ENCODE results near the gene AMOTL1.

Gene AMOTL1

DNA sequence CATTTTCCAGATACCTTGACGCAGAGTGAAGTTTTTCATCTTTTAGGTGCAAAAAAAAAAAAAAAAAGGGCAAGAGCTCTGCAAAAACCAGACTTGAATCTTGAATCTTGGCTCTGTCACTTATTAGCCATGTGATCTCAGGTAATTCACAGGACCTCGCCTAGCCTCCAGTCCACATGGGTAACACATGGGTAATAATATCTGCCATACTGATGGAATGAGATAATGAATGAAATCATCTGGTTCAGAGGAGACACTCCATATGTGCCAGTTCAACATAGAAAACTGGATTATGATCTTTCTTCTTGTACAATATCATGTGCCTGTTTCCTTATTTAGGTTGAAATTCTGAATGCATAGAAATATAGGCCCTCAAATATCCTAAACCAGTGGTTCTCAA, 8.6 kb upstream of the AMOTL1 start:
- TF ChIP-seq, protein P1, sequence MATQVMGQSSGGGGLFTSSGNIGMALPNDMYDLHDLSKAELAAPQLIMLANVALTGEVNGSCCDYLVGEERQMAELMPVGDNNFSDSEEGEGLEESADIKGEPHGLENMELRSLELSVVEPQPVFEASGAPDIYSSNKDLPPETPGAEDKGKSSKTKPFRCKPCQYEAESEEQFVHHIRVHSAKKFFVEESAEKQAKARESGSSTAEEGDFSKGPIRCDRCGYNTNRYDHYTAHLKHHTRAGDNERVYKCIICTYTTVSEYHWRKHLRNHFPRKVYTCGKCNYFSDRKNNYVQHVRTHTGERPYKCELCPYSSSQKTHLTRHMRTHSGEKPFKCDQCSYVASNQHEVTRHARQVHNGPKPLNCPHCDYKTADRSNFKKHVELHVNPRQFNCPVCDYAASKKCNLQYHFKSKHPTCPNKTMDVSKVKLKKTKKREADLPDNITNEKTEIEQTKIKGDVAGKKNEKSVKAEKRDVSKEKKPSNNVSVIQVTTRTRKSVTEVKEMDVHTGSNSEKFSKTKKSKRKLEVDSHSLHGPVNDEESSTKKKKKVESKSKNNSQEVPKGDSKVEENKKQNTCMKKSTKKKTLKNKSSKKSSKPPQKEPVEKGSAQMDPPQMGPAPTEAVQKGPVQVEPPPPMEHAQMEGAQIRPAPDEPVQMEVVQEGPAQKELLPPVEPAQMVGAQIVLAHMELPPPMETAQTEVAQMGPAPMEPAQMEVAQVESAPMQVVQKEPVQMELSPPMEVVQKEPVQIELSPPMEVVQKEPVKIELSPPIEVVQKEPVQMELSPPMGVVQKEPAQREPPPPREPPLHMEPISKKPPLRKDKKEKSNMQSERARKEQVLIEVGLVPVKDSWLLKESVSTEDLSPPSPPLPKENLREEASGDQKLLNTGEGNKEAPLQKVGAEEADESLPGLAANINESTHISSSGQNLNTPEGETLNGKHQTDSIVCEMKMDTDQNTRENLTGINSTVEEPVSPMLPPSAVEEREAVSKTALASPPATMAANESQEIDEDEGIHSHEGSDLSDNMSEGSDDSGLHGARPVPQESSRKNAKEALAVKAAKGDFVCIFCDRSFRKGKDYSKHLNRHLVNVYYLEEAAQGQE (IDR thresholded peaks at IDR 0.05; ENCODE audit: low read depth): no peak
- TF ChIP-seq CEBPB (IDR thresholded peaks at IDR 0.05) (no peak), TEAD4 (IDR thresholded peaks at IDR 0.05) (no peak), YY1 (IDR thresholded peaks at IDR 0.05; ENCODE audit: low read depth) (no peak), FOXM1 (IDR thresholded peaks at IDR 0.05; ENCODE audit: borderline replicate concordance, low read depth) (no peak), TAF1 (IDR thresholded peaks at IDR 0.05; ENCODE audit: low read depth) (no peak), RAD21 (IDR thresholded peaks at IDR 0.05; ENCODE audit: low read depth) (no peak), NFIC (IDR thresholded peaks at IDR 0.05) (no peak), ZBTB7A (IDR thresholded peaks at IDR 0.05; ENCODE audit: low read depth) (no peak), EP300 (IDR thresholded peaks at IDR 0.05; ENCODE audit: borderline replicate concordance) (no peak), TCF12 (IDR thresholded peaks at IDR 0.05; ENCODE audit: low read depth) (no peak), EGR1 (IDR thresholded peaks at IDR 0.05) (no peak)

DNA sequence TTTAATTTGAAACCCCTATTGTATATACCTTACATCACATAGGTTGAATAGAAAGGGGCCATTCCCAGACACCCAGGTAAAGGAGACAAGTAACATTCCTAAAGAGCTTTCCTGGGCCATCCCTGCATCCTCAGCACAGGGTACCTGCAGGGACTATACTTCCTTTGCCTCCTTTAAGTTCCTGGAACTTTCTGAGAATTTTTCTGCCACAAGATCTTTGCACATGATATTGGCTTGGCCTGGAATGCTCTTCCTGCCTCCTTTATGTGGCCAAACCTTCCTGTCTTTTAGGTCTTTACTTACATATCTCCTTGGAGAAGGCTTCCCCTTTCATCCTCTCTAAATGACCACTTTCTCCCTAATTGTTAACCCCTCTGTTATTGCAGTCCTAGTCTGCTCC, 7.9 kb upstream of the AMOTL1 start:
- TF ChIP-seq EP300 (IDR thresholded peaks at IDR 0.05; ENCODE audit: borderline replicate concordance): no peak
- TF ChIP-seq TAF1 (IDR thresholded peaks at IDR 0.05; ENCODE audit: low read depth): no peak
- no peak for TF ChIP-seq FOXM1 (IDR thresholded peaks at IDR 0.05; ENCODE audit: borderline replicate concordance, low read depth)
- no peak for TF ChIP-seq EGR1 (IDR thresholded peaks at IDR 0.05)
- TF ChIP-seq YY1 (IDR thresholded peaks at IDR 0.05; ENCODE audit: low read depth): no peak
- no peak for TF ChIP-seq TEAD4 (IDR thresholded peaks at IDR 0.05)
- TF ChIP-seq, protein P1 (IDR thresholded peaks at IDR 0.05; ENCODE audit: low read depth): no peak
- TF ChIP-seq, protein P2, sequence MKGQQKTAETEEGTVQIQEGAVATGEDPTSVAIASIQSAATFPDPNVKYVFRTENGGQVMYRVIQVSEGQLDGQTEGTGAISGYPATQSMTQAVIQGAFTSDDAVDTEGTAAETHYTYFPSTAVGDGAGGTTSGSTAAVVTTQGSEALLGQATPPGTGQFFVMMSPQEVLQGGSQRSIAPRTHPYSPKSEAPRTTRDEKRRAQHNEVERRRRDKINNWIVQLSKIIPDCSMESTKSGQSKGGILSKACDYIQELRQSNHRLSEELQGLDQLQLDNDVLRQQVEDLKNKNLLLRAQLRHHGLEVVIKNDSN (IDR thresholded peaks at IDR 0.05): no peak

DNA sequence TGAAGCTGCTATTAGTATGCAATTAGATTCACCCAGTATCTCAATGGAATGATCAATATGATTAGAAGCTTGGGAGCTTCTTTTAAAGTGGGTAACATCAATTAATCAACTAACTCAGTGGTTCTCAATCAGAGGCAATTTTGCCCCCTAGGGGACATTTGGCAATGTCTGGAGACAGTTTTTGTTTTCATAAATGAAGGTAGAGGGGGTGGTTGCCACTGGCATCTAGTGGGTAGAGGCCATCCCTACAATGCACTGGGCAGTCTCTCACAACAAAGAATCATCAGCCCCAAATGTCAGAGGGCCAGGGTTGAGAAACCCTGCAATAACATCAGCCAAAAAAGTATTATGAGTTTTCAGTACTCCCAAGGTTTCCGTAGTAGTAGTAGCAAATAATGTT, 5.9 kb upstream of the AMOTL1 start:
- TF ChIP-seq, protein P3, sequence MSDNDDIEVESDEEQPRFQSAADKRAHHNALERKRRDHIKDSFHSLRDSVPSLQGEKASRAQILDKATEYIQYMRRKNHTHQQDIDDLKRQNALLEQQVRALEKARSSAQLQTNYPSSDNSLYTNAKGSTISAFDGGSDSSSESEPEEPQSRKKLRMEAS (IDR thresholded peaks at IDR 0.05): no peak
- TF ChIP-seq RAD21 (IDR thresholded peaks at IDR 0.05; ENCODE audit: low read depth): peak; percentile 52

DNA sequence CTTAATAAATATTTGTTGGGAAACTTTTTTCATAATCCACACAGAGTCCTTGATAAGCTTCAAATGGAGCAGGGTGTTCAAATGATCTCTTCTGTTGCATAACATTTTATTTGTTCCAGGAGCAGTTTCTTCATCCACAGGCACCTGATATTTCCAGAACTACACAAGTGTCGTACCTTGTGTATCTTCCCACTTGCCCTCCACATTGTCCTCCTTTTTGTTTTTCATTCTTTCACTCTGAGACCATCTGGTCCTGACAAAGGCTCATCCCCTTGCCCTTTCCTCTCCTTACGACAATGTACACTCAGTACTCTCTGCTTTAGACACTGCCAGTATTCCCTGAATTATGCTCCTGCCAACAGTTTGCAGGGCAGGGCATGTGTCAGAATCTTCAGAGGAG, 5.2 kb upstream of the AMOTL1 start:
- TF ChIP-seq TEAD4 (IDR thresholded peaks at IDR 0.05) (no peak), RAD21 (IDR thresholded peaks at IDR 0.05; ENCODE audit: low read depth) (no peak), FOXM1 (IDR thresholded peaks at IDR 0.05; ENCODE audit: borderline replicate concordance, low read depth) (no peak), CEBPB (IDR thresholded peaks at IDR 0.05) (no peak), EP300 (IDR thresholded peaks at IDR 0.05; ENCODE audit: borderline replicate concordance) (no peak), ZBTB7A (IDR thresholded peaks at IDR 0.05; ENCODE audit: low read depth) (no peak), TAF1 (IDR thresholded peaks at IDR 0.05; ENCODE audit: low read depth) (no peak), EGR1 (IDR thresholded peaks at IDR 0.05) (no peak), TCF12 (IDR thresholded peaks at IDR 0.05; ENCODE audit: low read depth) (no peak), CREB1 (IDR thresholded peaks at IDR 0.05; ENCODE audit: low read depth) (no peak), YY1 (IDR thresholded peaks at IDR 0.05; ENCODE audit: low read depth) (no peak), NFIC (IDR thresholded peaks at IDR 0.05) (no peak)
- TF ChIP-seq, protein P3 (IDR thresholded peaks at IDR 0.05): no peak
- TF ChIP-seq, protein P1 (IDR thresholded peaks at IDR 0.05; ENCODE audit: low read depth): no peak
- TF ChIP-seq, protein P2 (IDR thresholded peaks at IDR 0.05): no peak

DNA sequence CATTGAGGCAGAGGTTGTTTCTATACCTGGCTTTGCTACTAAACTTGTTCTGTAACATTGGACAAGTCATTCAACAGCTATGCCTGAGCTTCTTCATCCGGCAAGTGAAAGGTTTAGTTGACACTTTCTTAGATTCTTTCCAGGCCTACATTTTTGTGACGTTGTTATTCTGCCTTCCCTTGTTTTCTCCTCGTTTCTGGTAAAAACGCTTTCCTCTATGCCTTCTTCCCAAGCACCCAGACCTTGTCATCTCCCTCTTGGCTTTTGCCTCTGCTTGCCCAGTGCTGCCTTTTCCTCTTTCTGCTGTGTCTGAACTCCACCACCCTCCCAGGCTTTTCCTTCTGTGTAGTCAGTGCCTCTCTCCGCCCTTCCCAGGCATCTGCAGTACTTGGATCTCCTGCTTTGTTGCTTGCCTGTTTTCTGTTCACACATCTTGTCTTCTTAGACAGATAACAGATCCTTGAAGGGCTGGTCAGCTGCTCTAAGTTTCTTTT, 1.4 kb upstream of the AMOTL1 start:
- TF ChIP-seq NFIC (IDR thresholded peaks at IDR 0.05) (no peak), ZBTB7A (IDR thresholded peaks at IDR 0.05; ENCODE audit: low read depth) (no peak)
